ENCODE results near the gene ISYNA1. TPM values are rescaled to one million over a fixed set of nuclear protein-coding genes. Genes with fewer than 3 reads are reported as not detected.

ISYNA1 gene
- total RNA-seq, 1 donor = 7.8 TPM

- Histone ChIP-seq H3K27me3 (ENCODE audit: insufficient read depth, low read length) (no peaks in the 10 kb centered on the region), H3K4me1 (ENCODE audit: insufficient read depth, low read length) (peaks cover 56% of the 10 kb centered on the region), H3K4me3 (ENCODE audit: low read length) (peak overlapping the region; percentile 33)
These were observed 4.8 kb downstream of the ISYNA1 start for GRCh38 chr19:18433015-18433691.

GRCh38 chr19:18432275-18433014 is 5.5 kb downstream of the ISYNA1 start:
- H3K9me3 ChIP-seq (ENCODE audit: low read depth, low read length) = no peaks in the 10 kb centered on the region
- H3K4me1 ChIP-seq (ENCODE audit: insufficient read depth, low read length) = peaks cover 50% of the 10 kb centered on the region
- H3K4me3 ChIP-seq (ENCODE audit: low read length) = peak overlapping the region; percentile 33
- H3K27me3 ChIP-seq (ENCODE audit: insufficient read depth, low read length) = no peaks in the 10 kb centered on the region

More at GRCh38 chr19:18433015-18433691, 4.8 kb downstream of the ISYNA1 start:
- no peaks in the 10 kb centered on the region for H3K9me3 ChIP-seq (ENCODE audit: low read depth, low read length)

GRCh38 chr19:18431351-18432197 is 6.4 kb downstream of the ISYNA1 start:
- Histone ChIP-seq H3K27me3 (ENCODE audit: insufficient read depth, low read length) (no peaks in the 10 kb centered on the region), H3K9me3 (ENCODE audit: low read depth, low read length) (no peaks in the 10 kb centered on the region), H3K4me1 (ENCODE audit: insufficient read depth, low read length) (peaks cover 44% of the 10 kb centered on the region), H3K4me3 (ENCODE audit: low read length) (no peak overlapping the region)

GRCh38 chr19:18430417-18431144 is 7.4 kb downstream of the ISYNA1 start:
- no peaks in the 10 kb centered on the region for H3K9me3 ChIP-seq (ENCODE audit: low read depth, low read length)
- peaks cover 37% of the 10 kb centered on the region for H3K4me1 ChIP-seq (ENCODE audit: insufficient read depth, low read length)
- no peak overlapping the region for H3K4me3 ChIP-seq (ENCODE audit: low read length)
- H3K27me3 ChIP-seq (ENCODE audit: insufficient read depth, low read length) = no peaks in the 10 kb centered on the region

GRCh38 chr19:18429717-18430416 is 8.1 kb downstream of the ISYNA1 start:
- Histone ChIP-seq H3K4me3 (ENCODE audit: low read length) (no peak overlapping the region), H3K4me1 (ENCODE audit: insufficient read depth, low read length) (peaks cover 37% of the 10 kb centered on the region), H3K27me3 (ENCODE audit: insufficient read depth, low read length) (no peaks in the 10 kb centered on the region), H3K9me3 (ENCODE audit: low read depth, low read length) (no peaks in the 10 kb centered on the region)

GRCh38 chr19:18428787-18429674 is 8.9 kb downstream of the ISYNA1 start:
- Histone ChIP-seq H3K4me1 (ENCODE audit: insufficient read depth, low read length) (peaks cover 36% of the 10 kb centered on the region), H3K4me3 (ENCODE audit: low read length) (peak overlapping the region; percentile 26), H3K27me3 (ENCODE audit: insufficient read depth, low read length) (no peaks in the 10 kb centered on the region), H3K9me3 (ENCODE audit: low read depth, low read length) (no peaks in the 10 kb centered on the region)

- peaks cover 41% of the 10 kb centered on the region for H3K4me1 ChIP-seq (ENCODE audit: insufficient read depth, low read length)
- H3K4me3 ChIP-seq (ENCODE audit: low read length) = no peak overlapping the region
- no peaks in the 10 kb centered on the region for H3K27me3 ChIP-seq (ENCODE audit: insufficient read depth, low read length)
- no peaks in the 10 kb centered on the region for H3K9me3 ChIP-seq (ENCODE audit: low read depth, low read length)
These were observed 9.7 kb downstream of the ISYNA1 start for GRCh38 chr19:18428173-18428786.

- Histone ChIP-seq H3K27me3 (ENCODE audit: insufficient read depth, low read length) (no peaks in the 10 kb centered on the region), H3K4me3 (ENCODE audit: low read length) (no peak overlapping the region), H3K9me3 (ENCODE audit: low read depth, low read length) (no peaks in the 10 kb centered on the region), H3K4me1 (ENCODE audit: insufficient read depth, low read length) (peaks cover 41% of the 10 kb centered on the region)
These were observed 10.2 kb downstream of the ISYNA1 start for GRCh38 chr19:18427743-18428113.

GRCh38 chr19:18427080-18427742 is 10.7 kb downstream of the ISYNA1 start:
- H3K27me3 ChIP-seq (ENCODE audit: insufficient read depth, low read length) = no peaks in the 10 kb centered on the region
- H3K9me3 ChIP-seq (ENCODE audit: low read depth, low read length) = no peaks in the 10 kb centered on the region
- H3K4me3 ChIP-seq (ENCODE audit: low read length) = no peak overlapping the region
- peaks cover 43% of the 10 kb centered on the region for H3K4me1 ChIP-seq (ENCODE audit: insufficient read depth, low read length)

GRCh38 chr19:18426416-18426767 is 11.5 kb downstream of the ISYNA1 start:
- Histone ChIP-seq H3K27me3 (ENCODE audit: insufficient read depth, low read length) (no peaks in the 10 kb centered on the region), H3K4me1 (ENCODE audit: insufficient read depth, low read length) (peaks cover 51% of the 10 kb centered on the region), H3K9me3 (ENCODE audit: low read depth, low read length) (no peaks in the 10 kb centered on the region), H3K4me3 (ENCODE audit: low read length) (no peak overlapping the region)

- Histone ChIP-seq H3K27me3 (ENCODE audit: insufficient read depth, low read length) (no peaks in the 10 kb centered on the region), H3K4me3 (ENCODE audit: low read length) (no peak overlapping the region), H3K9me3 (ENCODE audit: low read depth, low read length) (no peaks in the 10 kb centered on the region), H3K4me1 (ENCODE audit: insufficient read depth, low read length) (peaks cover 57% of the 10 kb centered on the region)
These were observed 12.2 kb downstream of the ISYNA1 start for GRCh38 chr19:18425515-18426415.

- Histone ChIP-seq H3K4me3 (ENCODE audit: low read length) (no peak overlapping the region), H3K27me3 (ENCODE audit: insufficient read depth, low read length) (no peaks in the 10 kb centered on the region), H3K9me3 (ENCODE audit: low read depth, low read length) (no peaks in the 10 kb centered on the region), H3K4me1 (ENCODE audit: insufficient read depth, low read length) (peaks cover 59% of the 10 kb centered on the region)
These were observed 12.9 kb downstream of the ISYNA1 start for GRCh38 chr19:18424890-18425514.
